Measurements from ENCODE around the gene MARK1. TPM values are rescaled to one million over a fixed set of nuclear protein-coding genes. Genes with fewer than 3 reads are reported as not detected.
A peak's percentile ranks its signal among the peaks of the same experiment; 100 is the strongest.

MARK1 gene
- total RNA-seq, 1 experiment from 2014 or later = 0.40 TPM

DNA sequence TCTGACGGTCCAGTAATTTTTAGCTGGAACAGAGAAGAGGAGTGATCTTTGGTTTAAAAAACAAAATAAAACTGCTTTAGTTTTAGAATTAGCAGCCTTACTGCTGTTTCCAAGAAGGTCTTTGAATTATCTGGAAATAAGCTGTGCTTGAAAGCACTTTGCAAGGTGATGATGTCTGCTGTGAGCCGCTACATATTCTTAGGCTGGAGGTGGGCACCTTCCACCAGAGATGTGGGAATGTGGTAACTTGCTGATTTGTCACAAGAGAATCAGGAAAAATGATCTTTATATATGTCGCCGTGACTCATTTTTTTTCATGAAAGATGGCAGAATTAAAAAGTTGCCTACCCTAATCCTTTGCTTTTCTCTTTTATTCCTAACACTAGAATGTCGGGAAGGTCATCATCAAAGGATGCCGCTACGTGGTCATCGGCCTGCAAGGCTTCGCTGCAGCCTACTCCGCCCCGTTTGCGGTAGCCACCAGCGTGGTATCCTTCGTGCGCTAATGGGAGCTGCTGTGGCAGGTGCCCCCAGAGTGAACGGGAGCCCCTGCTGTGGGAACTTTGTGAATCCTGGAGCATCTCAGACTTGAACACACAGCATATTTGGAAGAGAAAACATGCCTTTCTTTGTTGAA is 168.4 kb downstream of the MARK1 start:
- no peaks in the 10 kb centered on the region for H3K27me3 ChIP-seq (ENCODE audit: low read length)
- no peak overlapping the region for H3K9ac ChIP-seq (ENCODE audit: low read length)
- peaks cover 4% of the 10 kb centered on the region; the same call in 1 of the 2 replicates for H3K4me1 ChIP-seq (ENCODE audit: insufficient read depth, low read length)
- no peak overlapping the region for H2AFZ ChIP-seq (ENCODE audit: low read length)
- ChIA-PET POLR2A (ENCODE audit: unreplicated experiment) (no interaction called here), CTCF (no interaction called here)
- no peak for TF ChIP-seq CTCF (conservative IDR thresholded peaks at IDR 0.05; ENCODE audit: low read depth, low read length)
- no peak for TF ChIP-seq EZH2 (IDR thresholded peaks at IDR 0.05; ENCODE audit: low read length, unreplicated experiment)
- no peak for TF ChIP-seq EZH2phosphoT487 (IDR thresholded peaks at IDR 0.05; ENCODE audit: borderline replicate concordance, low read length)
- intact Hi-C loops (cut with micrococcal nuclease) = no loop called here
- no peaks in the 10 kb centered on the region for H3K9me3 ChIP-seq (ENCODE audit: low read length)
- no peaks in the 10 kb centered on the region for H3F3A ChIP-seq (ENCODE audit: low read length, unreplicated experiment)
- DNase-seq (no peak), ATAC-seq (no peak)
- no peak overlapping the region for H3K27ac ChIP-seq (ENCODE audit: low read length)
- no peak overlapping the region for H3K4me3 ChIP-seq (ENCODE audit: low read length)
- no peaks in the 10 kb centered on the region for H3K36me3 ChIP-seq (ENCODE audit: low read depth, low read length)
- no peaks in the 10 kb centered on the region for H3K79me2 ChIP-seq (ENCODE audit: low read length)
- no peaks in the 10 kb centered on the region for H4K20me1 ChIP-seq (ENCODE audit: low read length)
- no TSS peak for BruUV-seq (replicated peaks)
- H3K4me2 ChIP-seq (ENCODE audit: low read length) = no peak overlapping the region
- no peaks in the 10 kb centered on the region for H3K9me2 ChIP-seq (replicated peaks; ENCODE audit: low read length)

- BruUV-seq (replicated peaks) = no TSS peak
- no peak for TF ChIP-seq EZH2 (IDR thresholded peaks at IDR 0.05; ENCODE audit: low read length, unreplicated experiment)
- TF ChIP-seq EZH2phosphoT487 (IDR thresholded peaks at IDR 0.05; ENCODE audit: borderline replicate concordance, low read length) = no peak
- no peak for TF ChIP-seq CTCF (conservative IDR thresholded peaks at IDR 0.05; ENCODE audit: low read depth, low read length)
- ChIA-PET CTCF (no interaction called here), POLR2A (ENCODE audit: unreplicated experiment) (no interaction called here)
- H2AFZ ChIP-seq (ENCODE audit: low read length) = no peak overlapping the region
- no peaks in the 10 kb centered on the region for H3K4me1 ChIP-seq (ENCODE audit: insufficient read depth, low read length)
- H3K27ac ChIP-seq (ENCODE audit: low read length) = no peak overlapping the region
- no peak for ATAC-seq
- no peaks in the 10 kb centered on the region for H3K79me2 ChIP-seq (ENCODE audit: low read length)
- no peaks in the 10 kb centered on the region for H3K9me3 ChIP-seq (ENCODE audit: low read length)
- DNase-seq = no peak
- no peak overlapping the region for H3K4me2 ChIP-seq (ENCODE audit: low read length)
- H3K9ac ChIP-seq (ENCODE audit: low read length) = no peak overlapping the region
- no peaks in the 10 kb centered on the region for H3K9me2 ChIP-seq (replicated peaks; ENCODE audit: low read length)
- no peak overlapping the region for H3K4me3 ChIP-seq (ENCODE audit: low read length)
- no peaks in the 10 kb centered on the region for H3K27me3 ChIP-seq (ENCODE audit: low read length)
- H3K36me3 ChIP-seq (ENCODE audit: low read depth, low read length) = no peaks in the 10 kb centered on the region
- no peaks in the 10 kb centered on the region for H4K20me1 ChIP-seq (ENCODE audit: low read length)
- intact Hi-C loops (cut with micrococcal nuclease) = no loop called here
- no peaks in the 10 kb centered on the region for H3F3A ChIP-seq (ENCODE audit: low read length, unreplicated experiment)
Measured at GRCh38 chr1:220696863-220697231, 168.9 kb downstream of the MARK1 start.

DNA sequence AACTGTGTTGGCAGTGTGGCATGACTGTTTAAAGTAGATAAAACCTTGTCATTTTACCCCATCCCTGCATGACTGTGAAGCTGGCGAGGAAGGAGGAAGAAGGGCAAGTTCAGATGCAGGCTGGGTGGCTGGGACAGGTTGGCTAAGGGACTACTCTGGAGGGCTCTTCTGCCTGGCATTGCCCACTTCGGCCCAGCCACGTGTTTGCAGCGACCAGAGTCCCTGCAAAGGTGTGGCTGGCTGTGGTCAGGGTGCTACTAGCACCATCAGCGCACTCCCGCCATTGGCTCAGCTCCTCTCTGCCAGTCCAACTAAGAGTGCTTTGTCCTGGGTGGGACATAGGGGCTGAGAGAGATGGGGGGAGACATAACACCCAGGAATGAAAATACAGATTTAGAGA is 169.4 kb downstream of the MARK1 start:
- Histone ChIP-seq H3K4me3 (ENCODE audit: low read length) (no peak overlapping the region), H3K79me2 (ENCODE audit: low read length) (no peaks in the 10 kb centered on the region), H3K27me3 (ENCODE audit: low read length) (no peaks in the 10 kb centered on the region), H3K4me2 (ENCODE audit: low read length) (no peak overlapping the region), H3K27ac (ENCODE audit: low read length) (no peak overlapping the region), H3K9ac (ENCODE audit: low read length) (no peak overlapping the region), H3K9me3 (ENCODE audit: low read length) (no peaks in the 10 kb centered on the region), H3F3A (ENCODE audit: low read length, unreplicated experiment) (no peaks in the 10 kb centered on the region), H3K9me2 (replicated peaks; ENCODE audit: low read length) (no peaks in the 10 kb centered on the region), H3K36me3 (ENCODE audit: low read depth, low read length) (no peaks in the 10 kb centered on the region), H3K4me1 (ENCODE audit: insufficient read depth, low read length) (no peaks in the 10 kb centered on the region), H4K20me1 (ENCODE audit: low read length) (no peaks in the 10 kb centered on the region), H2AFZ (ENCODE audit: low read length) (no peak overlapping the region)
- DNase-seq = no peak
- POLR2A ChIA-PET (ENCODE audit: unreplicated experiment) = no interaction called here
- TSS peak; percentile 12 for BruUV-seq (replicated peaks)
- intact Hi-C loops (cut with micrococcal nuclease) = no loop called here
- TF ChIP-seq EZH2phosphoT487 (IDR thresholded peaks at IDR 0.05; ENCODE audit: borderline replicate concordance, low read length) = no peak
- no peak for TF ChIP-seq EZH2 (IDR thresholded peaks at IDR 0.05; ENCODE audit: low read length, unreplicated experiment)
- no peak for TF ChIP-seq CTCF (conservative IDR thresholded peaks at IDR 0.05; ENCODE audit: low read depth, low read length)
- CTCF ChIA-PET = no interaction called here
- no peak for ATAC-seq
